LNCaP clone FGC (cell line): Measurements from ENCODE around the gene RELL1.

Experiments used
- DNase-seq: peaks from one replicate; pipeline ENCODE4 v3.0.0-alpha.2; 2011; ENCODE audit warnings: low read depth
- H3K4me3 ChIP-seq: 2 replicates; pipeline ENCODE4 v1.5.1; 2011; ENCODE audit warnings: mild to moderate bottlenecking, low read depth, low read length, control low read depth
- CTCF ChIP-seq: IDR thresholded peaks from 2 replicates; pipeline ENCODE4 v1.5.1; 2012; ENCODE audit warnings: mild to moderate bottlenecking; ENCODE audit not compliant: control insufficient read depth, insufficient read depth; ENCODE audit errors: extremely low read depth

Gene RELL1

GRCh38 chr4:37667197-37668100, 18.7 kb downstream of the RELL1 start:
- TF ChIP-seq CTCF: no peak
- no peak for DNase-seq
- no peak overlapping the region for H3K4me3 ChIP-seq

DNA sequence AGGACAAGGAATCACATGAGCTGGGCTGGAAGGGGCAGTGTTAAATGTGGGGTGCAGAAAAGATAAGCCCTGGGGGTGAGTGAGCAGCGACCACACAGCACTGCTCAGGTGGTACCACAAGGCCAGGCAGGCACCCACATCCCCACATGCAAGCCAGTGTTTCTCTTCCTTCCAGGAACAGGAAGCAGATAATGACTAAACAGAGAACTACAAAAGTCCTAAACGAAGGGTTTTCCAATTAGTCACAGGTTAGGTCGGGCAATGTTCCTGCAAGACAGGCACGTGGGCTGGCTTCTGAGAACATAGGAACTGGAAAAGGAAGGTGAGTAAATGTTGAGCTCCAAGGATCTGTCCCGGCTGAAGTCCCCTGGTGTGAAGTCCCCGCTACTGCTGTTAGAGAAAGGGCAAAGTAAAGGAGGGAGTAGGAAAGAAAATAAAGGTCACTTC, 19.5 kb downstream of the RELL1 start:
- DNase-seq: no peak
- no peak for TF ChIP-seq CTCF
- no peak overlapping the region for H3K4me3 ChIP-seq

- no peak overlapping the region for H3K4me3 ChIP-seq
- TF ChIP-seq CTCF: no peak
- DNase-seq: no peak
Observed at GRCh38 chr4:37665333-37666320, 20.5 kb downstream of the RELL1 start.

- no peak overlapping the region for H3K4me3 ChIP-seq
- TF ChIP-seq CTCF: no peak
- no peak for DNase-seq
Observed at GRCh38 chr4:37664696-37665095, 21.5 kb downstream of the RELL1 start.

GRCh38 chr4:37663552-37663951, 22.6 kb downstream of the RELL1 start:
- TF ChIP-seq CTCF: no peak
- DNase-seq: no peak
- no peak overlapping the region for H3K4me3 ChIP-seq

DNA sequence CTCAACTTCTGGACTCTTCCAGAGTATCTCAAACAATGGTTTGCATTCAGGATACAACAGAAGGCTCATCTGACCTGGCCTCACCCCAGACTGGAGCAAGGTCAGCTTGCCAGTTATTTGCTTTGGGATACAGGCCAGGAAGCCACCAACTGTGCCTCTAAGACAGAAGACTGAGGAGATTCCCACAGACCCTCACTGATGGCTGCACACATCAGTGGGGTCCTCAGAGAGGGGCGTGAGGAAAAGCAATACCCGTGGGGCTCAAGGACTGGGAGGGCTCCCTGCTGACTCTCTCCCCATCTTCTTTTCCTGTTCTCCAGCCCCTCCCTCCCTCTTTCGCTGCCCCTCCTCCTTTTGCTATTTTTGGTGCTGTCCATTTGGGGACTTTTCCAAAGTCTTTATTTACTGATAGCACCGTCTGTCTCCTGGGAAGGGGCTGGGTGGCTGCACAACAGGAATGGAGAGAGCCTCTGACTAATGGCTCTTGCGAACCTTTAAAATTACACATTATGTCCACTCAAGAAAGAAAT, 23.2 kb downstream of the RELL1 start:
- TF ChIP-seq CTCF: no peak

More for the DNA sequence above, 23.2 kb downstream of the RELL1 start:
- peak; percentile 87 for DNase-seq
- H3K4me3 ChIP-seq: peak overlapping the region; percentile 11; the same call in 1 of the 2 replicates
